NT2/D1 (cell line): ENCODE data around the gene RPS6KA2.

Source experiments
- SUZ12 ChIP-seq: IDR thresholded peaks from 2 replicates; pipeline ENCODE4 v1.6.1; 2011; ENCODE audit not compliant: insufficient read length, insufficient read depth; ENCODE audit errors: extremely low read depth
- YY1 ChIP-seq: IDR thresholded peaks from 2 replicates; pipeline ENCODE4 v1.6.1; 2011; ENCODE audit not compliant: insufficient read length, insufficient read depth

DNA sequence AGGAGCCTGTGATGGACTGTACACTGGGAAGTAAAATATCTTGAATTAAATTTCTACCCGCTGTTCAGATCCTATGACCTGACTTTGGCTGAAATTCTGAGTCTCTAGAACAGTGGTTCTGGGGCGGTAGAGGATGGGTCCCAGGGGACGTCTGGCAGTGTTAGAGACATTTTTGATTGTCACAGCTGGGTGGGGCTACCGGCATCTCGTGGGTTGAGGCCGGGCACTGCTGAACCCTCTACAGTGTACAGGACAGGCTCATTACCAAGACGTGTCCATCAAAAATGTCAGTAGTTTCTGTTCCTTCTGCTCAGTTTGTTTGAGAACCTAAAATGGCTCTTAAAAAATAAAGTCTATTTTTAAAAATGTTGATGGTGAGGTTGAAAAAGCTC, 11.5 kb upstream of the RPS6KA2 start:
- no peak for TF ChIP-seq SUZ12
- TF ChIP-seq YY1, result no peak
